ENCODE data around the gene CERS6. TPM values are rescaled to one million over a fixed set of nuclear protein-coding genes. Genes with fewer than 3 reads are reported as not detected.
"Not testable (repeated sequence)": the region's sequence is repeated elsewhere in the genome, so short reads cannot be mapped to it uniquely, and the experiment has no call there.

Gene CERS6
- total RNA-seq, 1 experiment from 2014 or later: 8.3 TPM

DNA sequence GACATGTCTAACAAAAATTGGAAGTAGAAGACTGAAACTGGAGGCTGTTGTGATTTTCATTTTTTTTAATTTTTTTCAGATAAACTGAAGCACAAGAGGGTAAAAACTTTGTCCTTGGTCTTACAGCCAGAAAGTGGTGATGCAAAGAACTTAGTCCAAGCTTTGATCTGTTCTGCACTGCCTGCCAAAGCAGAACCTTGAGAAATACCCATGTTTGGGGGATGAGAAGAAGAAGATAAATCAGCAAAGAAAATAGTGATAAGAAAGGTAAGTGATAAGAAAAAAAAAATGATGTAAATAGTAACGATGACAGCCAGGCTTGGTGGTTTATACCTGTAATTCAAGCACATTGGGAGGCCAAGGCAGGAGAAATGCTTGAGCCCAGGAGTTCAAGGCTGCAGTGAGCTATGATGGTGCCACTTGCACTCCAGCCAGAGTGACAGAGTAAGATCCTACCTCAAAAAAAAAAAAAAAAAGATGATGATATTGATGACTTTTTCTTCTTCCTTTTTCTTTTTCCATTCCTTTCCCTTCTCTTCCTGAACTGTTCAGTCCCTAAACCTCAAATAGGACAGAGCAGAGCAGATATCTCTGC is 331.8 kb downstream of the CERS6 start:
- no peaks in the 10 kb centered on the region for H3K9me2 ChIP-seq (ENCODE audit: insufficient read depth)
- CTCF ChIA-PET: no interaction called here
- H3K9me3 ChIP-seq (ENCODE audit: insufficient read depth, low read depth): no peaks in the 10 kb centered on the region
- TF ChIP-seq, protein P1, sequence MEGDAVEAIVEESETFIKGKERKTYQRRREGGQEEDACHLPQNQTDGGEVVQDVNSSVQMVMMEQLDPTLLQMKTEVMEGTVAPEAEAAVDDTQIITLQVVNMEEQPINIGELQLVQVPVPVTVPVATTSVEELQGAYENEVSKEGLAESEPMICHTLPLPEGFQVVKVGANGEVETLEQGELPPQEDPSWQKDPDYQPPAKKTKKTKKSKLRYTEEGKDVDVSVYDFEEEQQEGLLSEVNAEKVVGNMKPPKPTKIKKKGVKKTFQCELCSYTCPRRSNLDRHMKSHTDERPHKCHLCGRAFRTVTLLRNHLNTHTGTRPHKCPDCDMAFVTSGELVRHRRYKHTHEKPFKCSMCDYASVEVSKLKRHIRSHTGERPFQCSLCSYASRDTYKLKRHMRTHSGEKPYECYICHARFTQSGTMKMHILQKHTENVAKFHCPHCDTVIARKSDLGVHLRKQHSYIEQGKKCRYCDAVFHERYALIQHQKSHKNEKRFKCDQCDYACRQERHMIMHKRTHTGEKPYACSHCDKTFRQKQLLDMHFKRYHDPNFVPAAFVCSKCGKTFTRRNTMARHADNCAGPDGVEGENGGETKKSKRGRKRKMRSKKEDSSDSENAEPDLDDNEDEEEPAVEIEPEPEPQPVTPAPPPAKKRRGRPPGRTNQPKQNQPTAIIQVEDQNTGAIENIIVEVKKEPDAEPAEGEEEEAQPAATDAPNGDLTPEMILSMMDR (conservative IDR thresholded peaks at IDR 0.05): no peak
- no peak for TF ChIP-seq EZH2 (IDR thresholded peaks at IDR 0.05; ENCODE audit: low read depth)
- DNase-seq: no peak
- H3K79me2 ChIP-seq (ENCODE audit: low read depth): no peaks in the 10 kb centered on the region
- no peaks in the 10 kb centered on the region for H3K36me3 ChIP-seq (ENCODE audit: low read depth)
- H2AFZ ChIP-seq: no peak overlapping the region
- no peaks in the 10 kb centered on the region for H4K20me1 ChIP-seq (ENCODE audit: insufficient read depth)
- no TSS peak for BruUV-seq (replicated peaks)
- intact Hi-C loops (cut with micrococcal nuclease; ENCODE audit: unreplicated experiment): no loop called here
- H3K4me1 ChIP-seq (replicated peaks; ENCODE audit: insufficient read depth): no peaks in the 10 kb centered on the region
- POLR2A ChIA-PET (ENCODE audit: unreplicated experiment): no interaction called here
- no peaks in the 10 kb centered on the region for H3F3A ChIP-seq (ENCODE audit: insufficient read depth, low read depth)
- no peaks in the 10 kb centered on the region for H3K27me3 ChIP-seq (ENCODE audit: insufficient read depth, low read depth)
- H3K4me3 ChIP-seq: no peak overlapping the region
- H3K27ac ChIP-seq: no peak overlapping the region
- no peak overlapping the region for H3K4me2 ChIP-seq

DNA sequence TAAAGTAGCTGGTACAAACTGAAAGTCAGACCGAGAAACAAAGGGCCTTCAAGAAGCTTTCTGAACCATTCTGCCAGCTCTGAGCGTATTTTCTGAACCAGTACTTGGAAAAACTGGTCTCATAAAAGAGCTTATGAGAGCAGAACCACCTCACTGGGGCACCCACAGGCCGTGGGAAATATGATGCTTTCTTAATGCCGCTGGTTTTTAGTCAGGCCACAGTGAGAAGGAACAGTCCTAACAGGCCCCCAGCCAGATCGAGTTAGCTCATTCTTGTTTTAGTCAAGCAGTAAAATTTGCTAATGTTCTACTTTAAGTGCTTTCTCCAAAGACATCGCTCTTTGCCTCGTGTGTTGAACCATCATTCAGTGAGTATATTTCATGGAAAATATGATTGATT is 333.7 kb downstream of the CERS6 start:
- Histone ChIP-seq H3K27ac (no peak overlapping the region), H3K9me2 (ENCODE audit: insufficient read depth) (no peaks in the 10 kb centered on the region), H3K27me3 (ENCODE audit: insufficient read depth, low read depth) (no peaks in the 10 kb centered on the region), H3K4me3 (no peak overlapping the region), H3K4me1 (replicated peaks; ENCODE audit: insufficient read depth) (no peaks in the 10 kb centered on the region), H3K9me3 (ENCODE audit: insufficient read depth, low read depth) (no peaks in the 10 kb centered on the region), H3K79me2 (ENCODE audit: low read depth) (no peaks in the 10 kb centered on the region), H2AFZ (no peak overlapping the region), H3K4me2 (no peak overlapping the region), H4K20me1 (ENCODE audit: insufficient read depth) (no peaks in the 10 kb centered on the region), H3K36me3 (ENCODE audit: low read depth) (no peaks in the 10 kb centered on the region), H3F3A (ENCODE audit: insufficient read depth, low read depth) (no peaks in the 10 kb centered on the region)
- ChIA-PET POLR2A (ENCODE audit: unreplicated experiment) (no interaction called here), CTCF (no interaction called here)
- no peak for TF ChIP-seq EZH2 (IDR thresholded peaks at IDR 0.05; ENCODE audit: low read depth)
- TF ChIP-seq, protein P1 (conservative IDR thresholded peaks at IDR 0.05): no peak
- intact Hi-C loops (cut with micrococcal nuclease; ENCODE audit: unreplicated experiment): no loop called here
- BruUV-seq (replicated peaks): no TSS peak
- DNase-seq: no peak

DNA sequence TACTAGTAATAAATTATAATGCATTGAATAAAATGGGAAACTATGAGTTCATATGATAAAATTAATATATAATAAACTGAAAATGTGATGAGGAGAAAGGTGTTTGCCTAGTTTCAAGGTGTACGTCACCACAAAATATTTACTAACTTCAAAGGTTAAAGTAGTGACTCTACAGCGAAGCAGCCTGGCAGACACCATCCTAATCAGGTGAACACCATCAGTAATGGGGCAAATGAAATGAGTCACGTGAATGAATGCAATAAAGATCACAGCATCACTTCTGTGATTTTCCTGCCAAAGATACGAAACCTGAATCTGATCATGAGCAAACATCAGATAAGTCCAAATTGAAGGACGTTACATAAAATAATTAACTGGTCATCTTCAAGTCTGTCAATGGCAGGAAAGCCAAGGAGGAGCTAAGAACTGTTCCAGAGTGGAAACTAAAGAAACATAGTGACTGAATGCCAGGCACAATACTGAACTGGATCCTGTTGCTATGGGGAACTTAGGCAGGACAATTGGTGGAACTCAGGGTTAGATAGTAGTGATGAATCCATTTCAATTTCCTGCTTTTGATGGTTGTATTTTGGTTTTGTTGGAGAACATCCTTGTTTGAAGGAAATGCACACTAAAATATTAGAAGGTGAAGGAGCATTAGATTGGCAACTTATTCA is 334.3 kb downstream of the CERS6 start:
- no peaks in the 10 kb centered on the region for H3K36me3 ChIP-seq (ENCODE audit: low read depth)
- H3K27ac ChIP-seq: no peak overlapping the region
- H3K4me3 ChIP-seq: no peak overlapping the region
- ChIA-PET POLR2A (ENCODE audit: unreplicated experiment) (no interaction called here), CTCF (no interaction called here)
- no peaks in the 10 kb centered on the region for H3K9me2 ChIP-seq (ENCODE audit: insufficient read depth)
- H3K9me3 ChIP-seq (ENCODE audit: insufficient read depth, low read depth): no peaks in the 10 kb centered on the region
- no peaks in the 10 kb centered on the region for H3F3A ChIP-seq (ENCODE audit: insufficient read depth, low read depth)
- no peaks in the 10 kb centered on the region for H3K27me3 ChIP-seq (ENCODE audit: insufficient read depth, low read depth)
- no peaks in the 10 kb centered on the region for H3K4me1 ChIP-seq (replicated peaks; ENCODE audit: insufficient read depth)
- no TSS peak for BruUV-seq (replicated peaks)
- no peaks in the 10 kb centered on the region for H4K20me1 ChIP-seq (ENCODE audit: insufficient read depth)
- no peak for DNase-seq
- no peak overlapping the region for H2AFZ ChIP-seq
- no peak for TF ChIP-seq EZH2 (IDR thresholded peaks at IDR 0.05; ENCODE audit: low read depth)
- TF ChIP-seq, protein P1 (conservative IDR thresholded peaks at IDR 0.05): no peak
- intact Hi-C loops (cut with micrococcal nuclease; ENCODE audit: unreplicated experiment): no loop called here
- H3K79me2 ChIP-seq (ENCODE audit: low read depth): no peaks in the 10 kb centered on the region
- no peak overlapping the region for H3K4me2 ChIP-seq

- H3K79me2 ChIP-seq (ENCODE audit: low read depth); CTCF ChIA-PET; H3K4me3 ChIP-seq; H2AFZ ChIP-seq; POLR2A ChIA-PET (ENCODE audit: unreplicated experiment); BruUV-seq (replicated peaks); H3F3A ChIP-seq (ENCODE audit: insufficient read depth, low read depth); H4K20me1 ChIP-seq (ENCODE audit: insufficient read depth); H3K9me2 ChIP-seq (ENCODE audit: insufficient read depth); H3K4me2 ChIP-seq; H3K36me3 ChIP-seq (ENCODE audit: low read depth); intact Hi-C loops (cut with micrococcal nuclease; ENCODE audit: unreplicated experiment); H3K4me1 ChIP-seq (replicated peaks; ENCODE audit: insufficient read depth); H3K27me3 ChIP-seq (ENCODE audit: insufficient read depth, low read depth); H3K27ac ChIP-seq; H3K9me3 ChIP-seq (ENCODE audit: insufficient read depth, low read depth); DNase-seq: not testable (repeated sequence)
Observed at GRCh38 chr2:168791140-168791539, 335.1 kb downstream of the CERS6 start.
